KOPT-K1 (cell line): ENCODE data around the gene BLTP3A.

Source experiments
- H3K27ac ChIP-seq: fragments of 200-600 bp; sonication (generic); 2 replicates; pipeline ENCODE4 v1.5.1; 2016; ENCODE audit warnings: antibody characterized with exemption, mild to moderate bottlenecking, low read depth, low read length; ENCODE audit not compliant: poor library complexity, severe bottlenecking
- H3K36me3 ChIP-seq: fragments of 200-600 bp; sonication (generic); 2 replicates; pipeline ENCODE4 v1.5.1; 2017; ENCODE audit warnings: antibody characterized with exemption, mild to moderate bottlenecking, low read length, moderate library complexity; ENCODE audit not compliant: insufficient read depth
- H3K9me3 ChIP-seq: fragments of 200-600 bp; sonication (generic); 2 replicates; pipeline ENCODE4 v1.5.1; 2017; ENCODE audit warnings: antibody characterized with exemption, low read length, mild to moderate bottlenecking; ENCODE audit not compliant: insufficient read depth, poor library complexity, severe bottlenecking

Gene BLTP3A

GRCh38 chr6:34834789-34835518 is 43.1 kb downstream of the BLTP3A start:
- Histone ChIP-seq H3K9me3 (no peaks in the 10 kb centered on the region), H3K27ac (no peak overlapping the region), H3K36me3 (peaks cover 78% of the 10 kb centered on the region)

GRCh38 chr6:34836008-34836407 is 44.1 kb downstream of the BLTP3A start:
- Histone ChIP-seq H3K27ac (no peak overlapping the region), H3K9me3 (no peaks in the 10 kb centered on the region), H3K36me3 (peaks cover 75% of the 10 kb centered on the region)

GRCh38 chr6:34836451-34836850 is 44.6 kb downstream of the BLTP3A start:
- no peaks in the 10 kb centered on the region for H3K9me3 ChIP-seq
- H3K36me3 ChIP-seq: peaks cover 75% of the 10 kb centered on the region
- H3K27ac ChIP-seq: no peak overlapping the region

GRCh38 chr6:34837528-34837927 is 45.6 kb downstream of the BLTP3A start:
- H3K27ac ChIP-seq: no peak overlapping the region
- no peaks in the 10 kb centered on the region for H3K9me3 ChIP-seq
- peaks cover 70% of the 10 kb centered on the region for H3K36me3 ChIP-seq

GRCh38 chr6:34839666-34840352 is 47.9 kb downstream of the BLTP3A start:
- H3K27ac ChIP-seq: no peak overlapping the region
- H3K9me3 ChIP-seq: no peaks in the 10 kb centered on the region
- H3K36me3 ChIP-seq: peaks cover 50% of the 10 kb centered on the region
